SH-SY5Y (cell line): ENCODE measurements around the gene CTTN.

Source experiments
- GATA2 ChIP-seq: IDR thresholded peaks from 2 replicates; pipeline ENCODE4 v1.6.1; 2011; ENCODE audit warnings: mild to moderate bottlenecking, low read depth, low read length
- GATA3 ChIP-seq: IDR thresholded peaks from 2 replicates; pipeline ENCODE4 v1.6.1; 2011; ENCODE audit warnings: low read depth, mild to moderate bottlenecking, low read length, moderate library complexity

The CTTN gene

GRCh38 chr11:70462818-70463477 is 64.6 kb downstream of the CTTN start:
- no peak for TF ChIP-seq GATA3
- no peak for TF ChIP-seq GATA2

- TF ChIP-seq GATA2 (no peak), GATA3 (no peak)
Observed at GRCh38 chr11:70463478-70464255, 65.3 kb downstream of the CTTN start.

- no peak for TF ChIP-seq GATA3
- no peak for TF ChIP-seq GATA2
Observed at GRCh38 chr11:70464509-70465361, 66.4 kb downstream of the CTTN start.

GRCh38 chr11:70466154-70466553 is 67.8 kb downstream of the CTTN start:
- TF ChIP-seq GATA2, result no peak
- TF ChIP-seq GATA3, result no peak

DNA sequence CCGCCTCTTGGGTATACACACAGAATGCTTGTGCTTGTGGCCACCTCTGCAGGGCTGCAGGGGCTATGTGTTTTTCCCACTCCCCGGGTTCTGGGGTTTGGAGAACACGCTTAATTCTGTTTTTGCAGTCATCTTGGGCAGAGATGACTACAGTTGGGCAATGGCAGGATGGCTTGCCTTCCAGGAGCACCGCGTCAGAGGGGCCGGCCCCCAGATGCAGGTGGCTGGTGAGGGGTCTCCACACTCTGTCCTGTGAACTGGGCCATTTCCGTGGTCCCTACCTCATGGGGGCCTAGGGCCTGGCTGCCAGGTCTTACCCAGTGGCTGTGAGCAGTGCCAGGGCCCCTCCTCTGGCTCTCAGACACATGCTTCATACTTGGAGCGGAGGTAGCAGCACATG is 68.3 kb downstream of the CTTN start:
- no peak for TF ChIP-seq GATA3

DNA sequence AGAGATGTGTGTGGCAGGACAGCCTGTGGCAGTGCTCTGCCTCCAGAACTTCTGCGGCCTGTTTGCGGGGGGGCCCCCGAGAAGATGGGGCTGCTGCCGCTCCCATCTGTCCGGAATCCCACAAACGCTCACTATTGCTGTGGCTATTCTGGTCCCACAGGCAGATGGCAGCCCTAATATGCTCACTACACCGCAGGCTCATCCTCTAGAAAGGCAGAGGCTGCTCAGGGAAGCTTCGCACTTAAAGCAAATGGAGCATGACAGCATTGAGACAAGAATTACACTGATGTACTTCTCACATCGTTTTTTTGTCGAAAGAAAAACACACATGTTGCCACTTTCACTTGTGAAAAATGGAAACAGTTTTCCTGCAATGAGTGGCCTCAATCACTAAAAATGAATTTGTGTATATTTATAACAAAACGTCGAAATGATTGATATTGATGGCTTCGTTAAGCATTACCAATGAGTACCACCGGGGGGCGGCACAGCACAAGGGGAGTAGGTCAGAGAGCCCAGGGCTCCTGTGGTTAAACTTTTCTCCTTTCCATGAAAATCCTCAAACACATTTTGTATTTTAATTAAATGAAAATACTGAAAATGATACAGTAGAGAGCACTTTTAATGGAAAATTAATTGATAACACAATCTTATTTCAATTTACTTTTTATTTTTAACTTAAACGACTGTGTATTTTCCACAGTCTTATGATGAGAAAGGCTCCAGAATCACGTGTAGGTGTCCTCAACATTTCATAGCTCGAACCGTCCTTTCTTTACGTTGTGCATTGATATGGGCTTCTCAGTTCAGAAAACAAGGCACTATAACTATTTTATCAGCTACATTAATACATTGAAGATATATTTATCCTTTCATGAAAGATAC is 69.1 kb downstream of the CTTN start:
- TF ChIP-seq GATA3, result no peak
- no peak for TF ChIP-seq GATA2

DNA sequence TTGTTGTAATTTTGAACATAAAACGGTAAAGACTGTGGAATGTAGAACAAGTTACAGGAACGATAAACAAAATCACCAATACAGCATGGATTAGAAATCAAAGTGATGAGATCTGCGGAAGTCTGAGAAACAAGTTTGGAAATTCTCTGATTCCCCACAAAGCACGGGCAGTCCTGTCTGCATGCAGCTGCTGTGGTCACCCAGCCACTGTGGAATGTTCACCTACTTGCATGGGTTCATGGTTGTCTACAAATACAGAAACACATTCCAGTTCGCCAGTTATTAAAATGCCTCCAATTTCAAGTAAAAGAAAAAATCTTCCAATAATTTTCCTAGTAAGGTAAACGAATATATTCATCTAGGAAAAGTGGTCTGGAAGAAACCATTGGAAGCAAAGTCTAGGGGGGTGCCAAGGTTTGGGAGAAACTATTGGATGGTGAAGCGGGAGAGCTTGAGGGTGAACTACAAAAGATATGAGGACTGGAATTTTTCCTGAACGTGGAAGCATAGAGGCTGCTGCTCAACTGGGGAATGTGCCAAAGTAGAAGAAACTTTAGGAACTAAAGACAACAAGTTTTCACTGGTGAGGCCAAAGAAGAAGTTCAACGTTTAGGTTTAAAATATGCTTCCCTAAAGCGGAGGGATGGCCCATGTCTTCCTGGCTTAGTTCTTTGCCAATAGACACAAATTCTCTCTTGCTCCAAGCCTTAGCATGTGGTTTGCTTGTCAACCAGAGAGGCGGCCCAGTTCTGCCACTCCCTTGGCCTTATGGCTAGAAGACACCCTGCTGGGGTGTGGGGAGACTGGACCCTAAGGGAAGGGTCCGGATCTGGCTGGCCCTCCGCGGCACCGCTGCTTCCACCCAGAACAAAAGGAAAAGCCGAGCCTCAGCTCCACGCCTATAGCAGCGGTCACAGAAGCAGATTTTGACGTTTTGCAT is 70.2 kb downstream of the CTTN start:
- TF ChIP-seq GATA3, result no peak
- no peak for TF ChIP-seq GATA2

GRCh38 chr11:70470127-70470526 is 71.8 kb downstream of the CTTN start:
- no peak for TF ChIP-seq GATA3
- no peak for TF ChIP-seq GATA2

DNA sequence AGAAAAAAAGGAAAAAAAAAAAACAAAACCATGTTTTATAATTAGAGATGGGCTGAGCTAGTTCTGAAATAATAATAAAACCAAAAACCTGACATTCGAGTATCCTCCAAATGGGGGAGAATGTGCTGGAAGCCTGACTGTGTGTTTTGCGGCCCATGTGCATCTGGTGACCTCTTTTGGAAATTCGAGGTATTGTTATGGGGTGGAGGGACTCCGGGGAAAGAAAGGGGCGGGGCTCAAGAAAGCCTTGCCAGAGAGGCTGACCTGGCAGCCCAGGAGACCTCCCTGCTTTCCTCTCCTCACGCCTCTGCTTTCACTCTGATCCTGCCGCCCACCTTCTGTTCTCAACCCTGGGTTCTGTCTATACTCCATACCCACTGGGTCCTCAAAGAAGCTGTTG is 72.9 kb downstream of the CTTN start:
- TF ChIP-seq GATA3, result no peak
- TF ChIP-seq GATA2, result no peak

DNA sequence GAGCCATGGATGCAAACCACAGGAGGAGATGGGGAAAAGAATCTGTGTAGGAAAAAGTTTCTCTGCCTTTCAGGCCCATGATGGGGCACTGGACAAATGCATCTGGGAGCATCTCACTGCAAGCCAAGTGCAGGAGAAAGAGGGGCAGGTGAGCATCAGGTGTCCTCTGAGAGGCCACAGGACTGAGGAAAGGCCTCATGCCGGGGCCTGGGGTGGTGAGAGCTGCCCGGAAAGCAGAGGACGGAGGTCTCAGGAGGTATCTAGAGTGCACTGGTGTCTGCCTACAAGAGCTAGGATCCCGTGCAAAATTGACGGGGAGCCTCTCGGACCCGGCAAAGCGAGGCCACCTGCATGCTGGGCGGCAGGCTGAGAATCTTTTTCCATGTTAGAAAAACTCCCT is 73.9 kb downstream of the CTTN start:
- TF ChIP-seq GATA2, result no peak
- no peak for TF ChIP-seq GATA3

DNA sequence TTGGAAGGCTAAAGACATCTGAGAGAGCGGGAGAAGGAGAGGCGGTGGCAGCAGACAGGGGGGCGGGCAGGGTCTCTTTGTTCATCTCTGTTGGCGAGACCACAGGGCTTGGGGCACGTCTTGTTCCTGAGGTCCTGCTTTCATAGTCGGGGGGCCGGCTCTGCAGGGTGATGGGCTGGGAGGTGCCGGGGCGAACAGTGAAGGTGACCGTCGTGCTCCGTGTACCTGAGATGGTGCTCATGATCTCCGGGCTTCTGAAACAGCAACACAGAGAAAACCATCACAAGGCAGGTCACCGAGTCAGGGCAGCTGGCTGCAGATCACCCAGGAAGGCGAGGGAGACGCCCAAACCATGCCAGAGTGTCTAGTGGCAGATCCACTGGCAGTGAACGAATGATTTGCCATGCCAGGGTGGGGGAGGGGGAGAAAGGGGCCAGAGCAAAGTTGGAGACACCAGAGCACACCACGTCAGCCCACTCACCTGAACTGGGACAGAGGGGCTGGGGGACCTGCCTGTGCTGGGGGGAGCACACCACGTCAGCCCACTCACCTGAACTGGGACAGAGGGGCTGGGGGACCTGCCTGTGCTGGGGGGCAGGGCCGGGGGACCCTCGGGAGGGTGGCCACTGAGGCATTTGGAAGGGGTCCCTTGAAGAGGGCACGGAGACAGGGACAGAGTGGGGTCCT is 75.0 kb downstream of the CTTN start:
- no peak for TF ChIP-seq GATA2
- TF ChIP-seq GATA3, result no peak
